MM.1S (cell line): ENCODE data around the gene CDAN1.

Experiments
- DNase-seq: peaks from one replicate; pipeline ENCODE4 v3.0.0-alpha.2; 2015
- H2AFZ ChIP-seq: fragments of 300-600 bp; sonication (generic); 2 replicates; pipeline ENCODE4 v1.6.0; 2016; ENCODE audit warnings: antibody characterized with exemption, low read length
- H3F3A ChIP-seq: fragments of 300-600 bp; sonication (generic); 2 replicates; pipeline ENCODE4 v1.6.1; 2016; ENCODE audit warnings: mild to moderate bottlenecking, antibody characterized with exemption, low read length, moderate library complexity, mixed read lengths; ENCODE audit not compliant: insufficient read depth
- H3K27ac ChIP-seq: fragments of 300-600 bp; sonication (generic); 2 replicates; pipeline ENCODE4 v1.5.1; 2016; ENCODE audit warnings: mild to moderate bottlenecking, low read length
- H3K27me3 ChIP-seq: fragments of 300-600 bp; sonication (generic); replicated peaks from 2 replicates; pipeline ENCODE4 v1.6.0; 2016; ENCODE audit warnings: low read length; ENCODE audit not compliant: insufficient read depth
- H3K36me3 ChIP-seq: fragments of 300-600 bp; sonication (generic); replicated peaks from 2 replicates; pipeline ENCODE4 v1.6.1; 2016; ENCODE audit warnings: mild to moderate bottlenecking, low read length, mixed read lengths; ENCODE audit not compliant: insufficient read depth
- H3K4me1 ChIP-seq: fragments of 300-600 bp; sonication (generic); 2 replicates; pipeline ENCODE4 v1.6.1; 2016; ENCODE audit warnings: low read length, mixed read lengths
- H3K4me2 ChIP-seq: fragments of 300-600 bp; sonication (generic); 2 replicates; pipeline ENCODE4 v1.6.0; 2016; ENCODE audit warnings: low read depth, low read length
- H3K4me3 ChIP-seq: fragments of 300-600 bp; sonication (generic); 2 replicates; pipeline ENCODE4 v1.5.1; 2016; ENCODE audit warnings: low read length, mixed read lengths
- H3K79me2 ChIP-seq: fragments of 300-600 bp; sonication (generic); 2 replicates; pipeline ENCODE4 v1.6.1; 2016; ENCODE audit warnings: mixed run types, low read length, mixed read lengths
- H3K9ac ChIP-seq: fragments of 300-600 bp; sonication (generic); 2 replicates; pipeline ENCODE4 v1.6.1; 2016; ENCODE audit warnings: low read length, mixed read lengths
- H3K9me2 ChIP-seq: fragments of 300-600 bp; sonication (generic); replicated peaks from 2 replicates; pipeline ENCODE4 v1.6.1; 2016; ENCODE audit warnings: mild to moderate bottlenecking, low read length, mixed read lengths; ENCODE audit not compliant: insufficient read depth
- H3K9me3 ChIP-seq: fragments of 300-600 bp; sonication (generic); replicated peaks from 2 replicates; pipeline ENCODE4 v1.6.1; 2016; ENCODE audit warnings: mild to moderate bottlenecking, low read length, mixed read lengths; ENCODE audit not compliant: insufficient read depth
- H4K20me1 ChIP-seq: fragments of 300-600 bp; sonication (generic); 2 replicates; pipeline ENCODE4 v1.6.1; 2016; ENCODE audit warnings: mild to moderate bottlenecking, low read length, moderate library complexity, mixed read lengths; ENCODE audit not compliant: insufficient read depth
- EZH2 ChIP-seq: fragments of 300-600 bp; sonication (generic); optimal IDR thresholded peaks from 2 replicates; pipeline ENCODE3; 2017; ENCODE audit warnings: low read depth, mild to moderate bottlenecking, antibody characterized with exemption, low read length, mixed read lengths
- EZH2phosphoT487 ChIP-seq: fragments of 300-600 bp; sonication (generic); IDR thresholded peaks from 2 replicates; pipeline ENCODE4 v1.6.1; 2018; ENCODE audit warnings: antibody characterized with exemption, low read length
- TF ChIP-seq, protein P1 (sequence below): fragments of 300-600 bp; sonication (generic); IDR thresholded peaks from 2 replicates; pipeline ENCODE4 v1.5.1; 2016; ENCODE audit warnings: antibody characterized with exemption, low read length, mixed read lengths

Gene CDAN1

DNA sequence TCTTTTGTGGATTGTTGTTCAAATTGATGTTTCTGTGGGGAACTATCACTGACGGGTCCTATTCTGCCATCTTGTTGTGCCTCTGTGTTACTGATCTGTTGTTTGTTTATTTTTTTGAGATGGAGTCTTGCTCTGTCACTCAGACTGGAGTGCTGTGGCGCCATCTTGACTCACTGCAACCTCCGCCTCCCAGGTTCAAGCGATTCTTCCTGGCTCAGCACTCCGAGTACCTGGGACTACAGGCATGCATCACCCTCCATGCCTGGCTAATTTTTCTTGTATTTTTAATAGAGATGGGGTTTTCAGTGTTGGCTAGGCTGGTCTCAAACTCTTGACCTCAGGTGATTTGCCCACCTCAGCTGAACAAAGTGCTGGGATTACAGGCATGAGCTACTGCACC, 31.6 kb downstream of the CDAN1 start:
- H3K27me3 ChIP-seq = no peaks in the 10 kb centered on the region
- no peak overlapping the region for H3K9ac ChIP-seq
- no peaks in the 10 kb centered on the region for H4K20me1 ChIP-seq
- H3K27ac ChIP-seq = no peak overlapping the region
- H3K4me1 ChIP-seq = no peaks in the 10 kb centered on the region
- no peaks in the 10 kb centered on the region for H3K9me2 ChIP-seq
- TF ChIP-seq, protein P1, sequence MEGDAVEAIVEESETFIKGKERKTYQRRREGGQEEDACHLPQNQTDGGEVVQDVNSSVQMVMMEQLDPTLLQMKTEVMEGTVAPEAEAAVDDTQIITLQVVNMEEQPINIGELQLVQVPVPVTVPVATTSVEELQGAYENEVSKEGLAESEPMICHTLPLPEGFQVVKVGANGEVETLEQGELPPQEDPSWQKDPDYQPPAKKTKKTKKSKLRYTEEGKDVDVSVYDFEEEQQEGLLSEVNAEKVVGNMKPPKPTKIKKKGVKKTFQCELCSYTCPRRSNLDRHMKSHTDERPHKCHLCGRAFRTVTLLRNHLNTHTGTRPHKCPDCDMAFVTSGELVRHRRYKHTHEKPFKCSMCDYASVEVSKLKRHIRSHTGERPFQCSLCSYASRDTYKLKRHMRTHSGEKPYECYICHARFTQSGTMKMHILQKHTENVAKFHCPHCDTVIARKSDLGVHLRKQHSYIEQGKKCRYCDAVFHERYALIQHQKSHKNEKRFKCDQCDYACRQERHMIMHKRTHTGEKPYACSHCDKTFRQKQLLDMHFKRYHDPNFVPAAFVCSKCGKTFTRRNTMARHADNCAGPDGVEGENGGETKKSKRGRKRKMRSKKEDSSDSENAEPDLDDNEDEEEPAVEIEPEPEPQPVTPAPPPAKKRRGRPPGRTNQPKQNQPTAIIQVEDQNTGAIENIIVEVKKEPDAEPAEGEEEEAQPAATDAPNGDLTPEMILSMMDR = no peak
- TF ChIP-seq EZH2 (no peak), EZH2phosphoT487 (no peak)
- no peak for DNase-seq
- no peaks in the 10 kb centered on the region for H3F3A ChIP-seq
- H3K9me3 ChIP-seq = no peaks in the 10 kb centered on the region
- no peak overlapping the region for H3K4me2 ChIP-seq
- no peak overlapping the region for H3K4me3 ChIP-seq
- no peaks in the 10 kb centered on the region for H3K36me3 ChIP-seq
- H3K79me2 ChIP-seq = no peaks in the 10 kb centered on the region
- H2AFZ ChIP-seq = no peak overlapping the region

- H3K9me2 ChIP-seq = no peaks in the 10 kb centered on the region
- peak; percentile 32 for DNase-seq
- no peak overlapping the region for H2AFZ ChIP-seq
- H3K27me3 ChIP-seq = no peaks in the 10 kb centered on the region
- TF ChIP-seq EZH2phosphoT487 = no peak
- TF ChIP-seq, protein P1 = peak; percentile 71
- no peak overlapping the region for H3K4me2 ChIP-seq
- H3K36me3 ChIP-seq = no peaks in the 10 kb centered on the region
- no peaks in the 10 kb centered on the region for H4K20me1 ChIP-seq
- H3K79me2 ChIP-seq = no peaks in the 10 kb centered on the region
- no peak overlapping the region for H3K4me3 ChIP-seq
- no peaks in the 10 kb centered on the region for H3K4me1 ChIP-seq
- H3K27ac ChIP-seq = no peak overlapping the region
- H3K9ac ChIP-seq = no peak overlapping the region
- no peaks in the 10 kb centered on the region for H3K9me3 ChIP-seq
- H3F3A ChIP-seq = no peaks in the 10 kb centered on the region
These were observed 32.4 kb downstream of the CDAN1 start for GRCh38 chr15:42704492-42704926.

DNA sequence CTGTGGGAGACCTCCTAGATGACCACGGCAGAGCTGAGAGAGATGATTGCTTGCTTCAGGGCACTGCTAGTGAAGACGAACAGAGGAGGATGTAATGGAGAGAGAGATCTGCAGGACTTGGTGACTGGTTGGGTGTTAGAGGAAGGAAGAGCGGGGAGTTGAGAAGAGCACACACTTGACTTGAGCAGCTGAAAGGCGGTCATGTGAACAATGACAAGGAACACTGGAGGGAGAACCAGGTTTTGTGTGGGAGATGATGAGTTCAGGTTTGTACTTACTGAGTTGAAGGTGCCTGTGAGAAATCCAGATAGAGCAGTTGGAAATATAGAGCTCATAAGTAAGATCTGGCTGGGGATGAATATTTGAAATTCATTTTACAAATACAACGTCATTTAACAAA, 40.3 kb downstream of the CDAN1 start:
- no peak overlapping the region for H3K27ac ChIP-seq
- H3K36me3 ChIP-seq = no peaks in the 10 kb centered on the region
- H2AFZ ChIP-seq = no peak overlapping the region
- DNase-seq = no peak
- no peaks in the 10 kb centered on the region for H3K27me3 ChIP-seq
- H3F3A ChIP-seq = no peaks in the 10 kb centered on the region; the same call in 1 of the 2 replicates
- H4K20me1 ChIP-seq = no peaks in the 10 kb centered on the region
- H3K4me1 ChIP-seq = no peaks in the 10 kb centered on the region
- no peak overlapping the region for H3K4me3 ChIP-seq
- TF ChIP-seq EZH2phosphoT487 (no peak), EZH2 (no peak)
- TF ChIP-seq, protein P1 = no peak
- H3K4me2 ChIP-seq = no peak overlapping the region
- no peak overlapping the region for H3K9ac ChIP-seq
- H3K79me2 ChIP-seq = no peaks in the 10 kb centered on the region
- H3K9me3 ChIP-seq = no peaks in the 10 kb centered on the region
- no peaks in the 10 kb centered on the region for H3K9me2 ChIP-seq
